GM06990 (cell line): ENCODE data around the gene NGEF.

ENCODE experiments used
- DNase-seq: peaks from one replicate; pipeline ENCODE4 v3.0.0-alpha.2; 2011; ENCODE audit not compliant: insufficient read length; ENCODE audit errors: extremely low read depth
- H3K27me3 ChIP-seq: replicated peaks from 2 replicates; pipeline ENCODE4 v1.6.0; 2011; ENCODE audit warnings: low read length; ENCODE audit not compliant: control insufficient read depth, insufficient read depth
- H3K36me3 ChIP-seq: 2 replicates; pipeline ENCODE4 v1.5.1; 2011; ENCODE audit warnings: low read length; ENCODE audit not compliant: control insufficient read depth, insufficient read depth
- H3K4me3 ChIP-seq: replicated peaks from 2 replicates; pipeline ENCODE4 v1.5.1; 2011; ENCODE audit warnings: low read depth, mild to moderate bottlenecking, control low read depth, low read length
- CTCF ChIP-seq: IDR thresholded peaks from 2 replicates; pipeline ENCODE4 v1.5.1; 2011; ENCODE audit warnings: low read length, control low read depth, mild to moderate bottlenecking, inconsistent platforms; ENCODE audit not compliant: insufficient read depth, poor library complexity, severe bottlenecking

NGEF gene

GRCh38 chr2:232930059-232930400 is 83.0 kb downstream of the NGEF start:
- no peaks in the 10 kb centered on the region for H3K36me3 ChIP-seq
- H3K4me3 ChIP-seq, result no peak overlapping the region
- TF ChIP-seq CTCF, result no peak
- peaks cover 1% of the 10 kb centered on the region for H3K27me3 ChIP-seq
- no peak for DNase-seq

GRCh38 chr2:232929303-232930058 is 83.6 kb downstream of the NGEF start:
- no peak for TF ChIP-seq CTCF
- no peak overlapping the region for H3K4me3 ChIP-seq
- DNase-seq, result no peak
- no peaks in the 10 kb centered on the region for H3K36me3 ChIP-seq
- peaks cover 1% of the 10 kb centered on the region for H3K27me3 ChIP-seq

- no peaks in the 10 kb centered on the region for H3K36me3 ChIP-seq
- no peak for TF ChIP-seq CTCF
- DNase-seq, result no peak
- no peak overlapping the region for H3K4me3 ChIP-seq
- peaks cover 2% of the 10 kb centered on the region for H3K27me3 ChIP-seq
Measured at GRCh38 chr2:232928551-232929302, 84.3 kb downstream of the NGEF start.

- H3K4me3 ChIP-seq, result no peak overlapping the region; the same call in 1 of the 2 replicates
- peaks cover 2% of the 10 kb centered on the region for H3K27me3 ChIP-seq
Measured at GRCh38 chr2:232927793-232928550, 85.1 kb downstream of the NGEF start.

More at GRCh38 chr2:232927793-232928550, 85.1 kb downstream of the NGEF start:
- TF ChIP-seq CTCF, result no peak
- H3K36me3 ChIP-seq, result no peaks in the 10 kb centered on the region
- no peak for DNase-seq
